Activated CD4-positive, alpha-beta T cell treated with anti-CD3 and anti-CD28 coated beads, Interleukin-2, amount 10 ng/mL, durations not matched to agents 24 days and 14 days (primary cell): ENCODE data around the gene TPTE2. TPM values are rescaled to one million over a fixed set of nuclear protein-coding genes. Genes with fewer than 3 reads are reported as not detected.
"Not testable (repeated sequence)": the region's sequence is repeated elsewhere in the genome, so short reads cannot be mapped to it uniquely, and the experiment has no call there.

Experiments
- DNase-seq: peaks from one replicate; pipeline ENCODE4 v3.0.0; 2022
- H3K27ac Mint-ChIP-seq: one replicate; pipeline ENCODE4 v1.8.0; 2022; ENCODE audit warnings: mild to moderate bottlenecking, mixed read lengths
- H3K27me3 Mint-ChIP-seq: one replicate; pipeline ENCODE4 v1.8.0; 2022; ENCODE audit warnings: mixed read lengths
- H3K36me3 Mint-ChIP-seq: one replicate; pipeline ENCODE4 v1.8.0; 2022; ENCODE audit warnings: low read depth, mild to moderate bottlenecking, mixed read lengths
- H3K4me1 Mint-ChIP-seq: one replicate; pipeline ENCODE4 v1.8.0; 2021; ENCODE audit warnings: mixed read lengths
- H3K4me3 Mint-ChIP-seq: one replicate; pipeline ENCODE4 v1.8.0; 2022; ENCODE audit warnings: mild to moderate bottlenecking, moderate library complexity, mixed read lengths
- H3K9me3 Mint-ChIP-seq: one replicate; pipeline ENCODE4 v1.8.0; 2021; ENCODE audit warnings: mixed read lengths
- intact Hi-C: fragments of 100-400 bp; cut with micrococcal nuclease; formaldehyde crosslinking; loops from one replicate; pipeline ENCODE4 v1.15.1; 2023
- total RNA-seq: library from RNA; stranded (reverse); gene quantifications from 2 replicates; pipeline ENCODE4 v1.2.3, GENCODE V29; 2022

TPTE2 gene
- not detected in 2 replicates for total RNA-seq

- H3K4me1 Mint-ChIP-seq, intact Hi-C loops, H3K9me3 Mint-ChIP-seq, H3K4me3 Mint-ChIP-seq, H3K27ac Mint-ChIP-seq, DNase-seq, H3K36me3 Mint-ChIP-seq, H3K27me3 Mint-ChIP-seq: not testable (repeated sequence)
These were observed at the start of gene TPTE2 for GRCh38 chr13:19561127-19561582. TPTE2 (minus strand) TSS chr13:19561532; CDS start chr13:19503234, 58,298 bp downstream.

GRCh38 chr13:19607523-19608078, 46.3 kb upstream of the TPTE2 start:
- Mint-ChIP-seq H3K36me3 (peaks cover 2% of the 10 kb centered on the region), H3K4me1 (no peaks in the 10 kb centered on the region), H3K9me3 (peaks cover 14% of the 10 kb centered on the region)

GRCh38 chr13:19606737-19607136, 45.4 kb upstream of the TPTE2 start:
- H3K27ac Mint-ChIP-seq = no peak overlapping the region
- peaks cover 22% of the 10 kb centered on the region for H3K27me3 Mint-ChIP-seq
- no peaks in the 10 kb centered on the region for H3K4me1 Mint-ChIP-seq
- H3K9me3 Mint-ChIP-seq = peaks cover 14% of the 10 kb centered on the region
- H3K36me3 Mint-ChIP-seq = peaks cover 2% of the 10 kb centered on the region
- no peak for DNase-seq
- H3K4me3 Mint-ChIP-seq = no peak overlapping the region
- intact Hi-C loops = no loop called here

More at GRCh38 chr13:19607523-19608078, 46.3 kb upstream of the TPTE2 start:
- no peak for DNase-seq
- intact Hi-C loops = no loop called here
- Mint-ChIP-seq H3K27me3 (peaks cover 21% of the 10 kb centered on the region), H3K27ac (no peak overlapping the region), H3K4me3 (no peak overlapping the region)

GRCh38 chr13:19606152-19606551, 44.8 kb upstream of the TPTE2 start:
- peaks cover 14% of the 10 kb centered on the region for H3K9me3 Mint-ChIP-seq
- peaks cover 22% of the 10 kb centered on the region for H3K27me3 Mint-ChIP-seq
- peaks cover 2% of the 10 kb centered on the region for H3K36me3 Mint-ChIP-seq
- H3K27ac Mint-ChIP-seq = no peak overlapping the region
- no peaks in the 10 kb centered on the region for H3K4me1 Mint-ChIP-seq
- no peak overlapping the region for H3K4me3 Mint-ChIP-seq
- no peak for DNase-seq
- intact Hi-C loops = no loop called here

GRCh38 chr13:19605161-19605955, 44.0 kb upstream of the TPTE2 start:
- H3K36me3 Mint-ChIP-seq = peaks cover 2% of the 10 kb centered on the region
- H3K27me3 Mint-ChIP-seq = peaks cover 26% of the 10 kb centered on the region
- H3K27ac Mint-ChIP-seq = no peak overlapping the region
- intact Hi-C loops = no loop called here
- H3K4me3 Mint-ChIP-seq = no peak overlapping the region
- peaks cover 14% of the 10 kb centered on the region for H3K9me3 Mint-ChIP-seq
- no peaks in the 10 kb centered on the region for H3K4me1 Mint-ChIP-seq
- DNase-seq = no peak

- DNase-seq = no peak
- peaks cover 2% of the 10 kb centered on the region for H3K36me3 Mint-ChIP-seq
- no peaks in the 10 kb centered on the region for H3K4me1 Mint-ChIP-seq
- H3K27ac Mint-ChIP-seq = no peak overlapping the region
- H3K27me3 Mint-ChIP-seq = peaks cover 31% of the 10 kb centered on the region
- intact Hi-C loops = no loop called here
- H3K9me3 Mint-ChIP-seq = peaks cover 14% of the 10 kb centered on the region
- no peak overlapping the region for H3K4me3 Mint-ChIP-seq
These were observed 43.0 kb upstream of the TPTE2 start for GRCh38 chr13:19604306-19604705.

GRCh38 chr13:19601749-19602725, 40.7 kb upstream of the TPTE2 start:
- Mint-ChIP-seq H3K36me3 (peaks cover 2% of the 10 kb centered on the region), H3K4me3 (peak overlapping the region; percentile 59), H3K27me3 (peaks cover 35% of the 10 kb centered on the region), H3K27ac (no peak overlapping the region), H3K9me3 (peaks cover 14% of the 10 kb centered on the region), H3K4me1 (no peaks in the 10 kb centered on the region)
- DNase-seq = peak; percentile 76
- intact Hi-C loops = no loop called here

GRCh38 chr13:19597523-19597922, 36.2 kb upstream of the TPTE2 start:
- H3K4me3 Mint-ChIP-seq = no peak overlapping the region
- H3K27ac Mint-ChIP-seq = no peak overlapping the region
- peaks cover 3% of the 10 kb centered on the region for H3K4me1 Mint-ChIP-seq
- no peaks in the 10 kb centered on the region for H3K36me3 Mint-ChIP-seq
- intact Hi-C loops = no loop called here
- DNase-seq = no peak
- H3K9me3 Mint-ChIP-seq = no peaks in the 10 kb centered on the region
- H3K27me3 Mint-ChIP-seq = peaks cover 19% of the 10 kb centered on the region

GRCh38 chr13:19596960-19597361, 35.6 kb upstream of the TPTE2 start:
- Mint-ChIP-seq H3K4me3 (no peak overlapping the region), H3K4me1 (peaks cover 3% of the 10 kb centered on the region), H3K36me3 (no peaks in the 10 kb centered on the region), H3K27ac (no peak overlapping the region), H3K27me3 (peaks cover 19% of the 10 kb centered on the region), H3K9me3 (no peaks in the 10 kb centered on the region)
- DNase-seq = no peak
- intact Hi-C loops = no loop called here

- Mint-ChIP-seq H3K4me3 (no peak overlapping the region), H3K27ac (no peak overlapping the region), H3K9me3 (no peaks in the 10 kb centered on the region), H3K27me3 (peaks cover 19% of the 10 kb centered on the region), H3K36me3 (no peaks in the 10 kb centered on the region), H3K4me1 (peaks cover 3% of the 10 kb centered on the region)
- DNase-seq = no peak
- intact Hi-C loops = no loop called here
These were observed 34.8 kb upstream of the TPTE2 start for GRCh38 chr13:19596086-19596485.

- Mint-ChIP-seq H3K4me1 (peaks cover 7% of the 10 kb centered on the region), H3K27ac (no peak overlapping the region), H3K9me3 (no peaks in the 10 kb centered on the region), H3K4me3 (no peak overlapping the region), H3K27me3 (peaks cover 6% of the 10 kb centered on the region), H3K36me3 (no peaks in the 10 kb centered on the region)
- intact Hi-C loops = no loop called here
- no peak for DNase-seq
These were observed 31.4 kb upstream of the TPTE2 start for GRCh38 chr13:19592657-19593180.

GRCh38 chr13:19591864-19592263, 30.5 kb upstream of the TPTE2 start:
- DNase-seq = no peak
- Mint-ChIP-seq H3K27ac (no peak overlapping the region), H3K4me1 (peaks cover 14% of the 10 kb centered on the region), H3K36me3 (peaks cover under 1% of the 10 kb centered on the region), H3K4me3 (no peak overlapping the region), H3K27me3 (peaks cover 6% of the 10 kb centered on the region), H3K9me3 (no peaks in the 10 kb centered on the region)
- intact Hi-C loops = no loop called here

- Mint-ChIP-seq H3K9me3 (no peaks in the 10 kb centered on the region), H3K4me3 (no peak overlapping the region), H3K27me3 (peaks cover 3% of the 10 kb centered on the region), H3K4me1 (peaks cover 15% of the 10 kb centered on the region), H3K36me3 (peaks cover 3% of the 10 kb centered on the region), H3K27ac (no peak overlapping the region)
- DNase-seq = peak; percentile 49
- intact Hi-C loops = no loop called here
These were observed 29.1 kb upstream of the TPTE2 start for GRCh38 chr13:19590423-19590822.
